ENCODE data around the gene RNU4-1. TPM values are rescaled to one million over a fixed set of nuclear protein-coding genes. Genes with fewer than 3 reads are reported as not detected.
A peak's percentile ranks its signal among the peaks of the same experiment; 100 is the strongest.

Gene RNU4-1
- total RNA-seq, 1 experiment from 2014 or later = under 0.01 TPM

DNA sequence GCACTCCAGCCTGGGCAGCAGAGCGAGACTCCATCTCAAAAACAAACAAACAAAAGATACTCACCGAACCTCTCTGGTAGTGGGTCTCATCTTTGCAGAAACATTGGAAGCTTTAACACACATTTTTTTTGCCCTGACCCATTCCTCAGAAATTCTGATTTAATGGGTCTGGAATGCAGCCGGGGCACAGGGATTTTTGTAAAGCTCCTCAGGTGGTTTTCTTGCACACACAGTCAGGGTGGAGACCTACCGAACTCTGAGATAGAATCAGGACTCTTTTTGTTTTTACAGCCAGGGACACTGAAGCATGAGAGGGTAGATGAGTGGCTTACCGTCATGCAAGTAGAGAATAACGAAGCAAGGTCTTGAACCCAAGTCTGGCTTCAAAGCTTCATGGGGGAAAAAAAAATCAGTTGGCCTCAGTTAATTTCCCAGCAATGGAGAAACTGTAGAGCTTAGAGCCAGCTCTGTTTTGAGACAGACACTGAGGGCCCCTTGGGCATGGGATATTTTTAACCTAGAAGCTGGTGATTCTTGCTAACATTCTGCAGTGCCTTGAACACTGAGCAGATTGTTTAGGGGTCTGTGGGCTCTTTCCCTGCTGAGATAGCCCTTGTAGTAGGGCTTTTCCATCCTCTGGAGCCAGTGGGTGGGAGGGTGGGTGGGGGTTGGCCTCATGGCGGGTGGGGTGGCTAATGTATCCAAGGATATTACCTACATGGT lies 6.1 kb downstream of the RNU4-1 start:
- no peaks in the 10 kb centered on the region for H3K9me3 ChIP-seq (ENCODE audit: low read length)
- no peak overlapping the region for H3K9ac ChIP-seq (ENCODE audit: low read length)
- peak overlapping the region; percentile 56 for H2AFZ ChIP-seq (ENCODE audit: low read length)
- POLR2A ChIA-PET (ENCODE audit: unreplicated experiment) = interaction anchor here (0.5 kb wide), 1 partner anchor 52 kb away, joined by 4 read pairs; no protein-coding TSS in a partner anchor
- ATAC-seq (no peak), DNase-seq (peak; percentile 79)
- H3K9me2 ChIP-seq (replicated peaks; ENCODE audit: low read length) = no peaks in the 10 kb centered on the region
- peaks cover 10% of the 10 kb centered on the region for H3F3A ChIP-seq (ENCODE audit: low read length, unreplicated experiment)
- BruUV-seq (replicated peaks) = no TSS peak
- peak overlapping the region; percentile 27; the same call in 1 of the 2 replicates for H3K4me3 ChIP-seq (ENCODE audit: low read length)
- no peak overlapping the region for H3K27ac ChIP-seq (ENCODE audit: low read length)
- CTCF ChIA-PET = interaction anchor here (0.6 kb wide), 2 partner anchors 78 to 89 kb away, joined by 3 read pairs; no protein-coding TSS in a partner anchor
- intact Hi-C loops (cut with micrococcal nuclease) = no loop called here
- H4K20me1 ChIP-seq (ENCODE audit: low read length) = no peaks in the 10 kb centered on the region
- TF ChIP-seq EZH2phosphoT487 (IDR thresholded peaks at IDR 0.05; ENCODE audit: borderline replicate concordance, low read length) (no peak), EZH2 (IDR thresholded peaks at IDR 0.05; ENCODE audit: low read length, unreplicated experiment) (no peak)
- TF ChIP-seq, protein P1, sequence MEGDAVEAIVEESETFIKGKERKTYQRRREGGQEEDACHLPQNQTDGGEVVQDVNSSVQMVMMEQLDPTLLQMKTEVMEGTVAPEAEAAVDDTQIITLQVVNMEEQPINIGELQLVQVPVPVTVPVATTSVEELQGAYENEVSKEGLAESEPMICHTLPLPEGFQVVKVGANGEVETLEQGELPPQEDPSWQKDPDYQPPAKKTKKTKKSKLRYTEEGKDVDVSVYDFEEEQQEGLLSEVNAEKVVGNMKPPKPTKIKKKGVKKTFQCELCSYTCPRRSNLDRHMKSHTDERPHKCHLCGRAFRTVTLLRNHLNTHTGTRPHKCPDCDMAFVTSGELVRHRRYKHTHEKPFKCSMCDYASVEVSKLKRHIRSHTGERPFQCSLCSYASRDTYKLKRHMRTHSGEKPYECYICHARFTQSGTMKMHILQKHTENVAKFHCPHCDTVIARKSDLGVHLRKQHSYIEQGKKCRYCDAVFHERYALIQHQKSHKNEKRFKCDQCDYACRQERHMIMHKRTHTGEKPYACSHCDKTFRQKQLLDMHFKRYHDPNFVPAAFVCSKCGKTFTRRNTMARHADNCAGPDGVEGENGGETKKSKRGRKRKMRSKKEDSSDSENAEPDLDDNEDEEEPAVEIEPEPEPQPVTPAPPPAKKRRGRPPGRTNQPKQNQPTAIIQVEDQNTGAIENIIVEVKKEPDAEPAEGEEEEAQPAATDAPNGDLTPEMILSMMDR (conservative IDR thresholded peaks at IDR 0.05; ENCODE audit: low read depth, low read length) = no peak
- H3K4me2 ChIP-seq (ENCODE audit: low read length) = peak overlapping the region; percentile 65
- H3K79me2 ChIP-seq (ENCODE audit: low read length) = no peaks in the 10 kb centered on the region
- H3K27me3 ChIP-seq (ENCODE audit: low read length) = no peaks in the 10 kb centered on the region
- no peaks in the 10 kb centered on the region for H3K36me3 ChIP-seq (ENCODE audit: low read depth, low read length)
- peaks cover 18% of the 10 kb centered on the region for H3K4me1 ChIP-seq (ENCODE audit: insufficient read depth, low read length)

DNA sequence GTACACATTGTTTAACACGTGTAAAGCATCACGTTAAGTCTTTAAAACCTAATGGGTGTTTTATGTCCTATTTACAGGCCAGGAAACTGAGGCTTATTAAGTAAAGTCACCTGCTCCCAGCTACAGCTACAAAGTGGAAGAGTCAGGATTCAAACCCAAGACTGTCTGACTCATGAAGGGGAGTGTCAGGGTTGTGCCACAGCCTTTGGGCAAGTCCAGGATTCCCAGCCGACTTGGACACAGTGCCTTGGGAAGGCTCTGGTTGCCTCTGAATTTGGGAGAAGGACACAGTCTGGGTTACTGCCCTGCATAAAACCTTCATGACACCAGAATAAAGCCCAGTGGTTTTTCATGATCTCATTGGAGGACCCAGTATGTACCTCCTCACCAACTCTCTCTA lies 8.7 kb downstream of the RNU4-1 start:
- intact Hi-C loops (cut with micrococcal nuclease) = no loop called here

DNA sequence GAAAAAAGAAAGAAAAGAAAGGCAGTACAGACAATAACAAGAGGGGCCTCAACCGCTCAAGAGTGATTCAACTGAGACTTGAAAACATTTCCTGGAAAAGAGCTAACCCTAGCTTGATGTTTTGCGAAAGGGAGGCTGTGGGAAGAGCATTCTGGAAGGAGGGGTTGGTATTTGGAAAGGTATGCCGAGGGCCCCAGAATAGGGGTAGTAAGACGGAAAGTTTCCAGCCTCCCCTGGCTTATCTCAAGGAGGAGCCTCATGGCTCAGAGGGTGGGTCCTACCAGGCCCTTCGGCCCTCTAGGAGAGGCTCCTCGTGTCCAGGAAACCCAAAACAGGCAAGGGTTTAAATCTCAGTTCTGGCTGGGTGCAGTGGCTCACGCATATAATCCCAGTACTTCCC lies 9.7 kb downstream of the RNU4-1 start:
- Histone ChIP-seq H3K27me3 (ENCODE audit: low read length) (no peaks in the 10 kb centered on the region), H3K4me3 (ENCODE audit: low read length) (no peak overlapping the region), H3K27ac (ENCODE audit: low read length) (no peak overlapping the region), H3F3A (ENCODE audit: low read length, unreplicated experiment) (no peaks in the 10 kb centered on the region), H4K20me1 (ENCODE audit: low read length) (no peaks in the 10 kb centered on the region), H3K9ac (ENCODE audit: low read length) (no peak overlapping the region), H3K4me1 (ENCODE audit: insufficient read depth, low read length) (peaks cover 11% of the 10 kb centered on the region), H3K4me2 (ENCODE audit: low read length) (no peak overlapping the region), H3K36me3 (ENCODE audit: low read depth, low read length) (no peaks in the 10 kb centered on the region), H3K9me3 (ENCODE audit: low read length) (no peaks in the 10 kb centered on the region), H2AFZ (ENCODE audit: low read length) (no peak overlapping the region), H3K9me2 (replicated peaks; ENCODE audit: low read length) (no peaks in the 10 kb centered on the region), H3K79me2 (ENCODE audit: low read length) (no peaks in the 10 kb centered on the region)
- BruUV-seq (replicated peaks) = no TSS peak
- intact Hi-C loops (cut with micrococcal nuclease) = no loop called here
- ATAC-seq = no peak
- CTCF ChIA-PET = no interaction called here
- no peak for DNase-seq
- TF ChIP-seq EZH2 (IDR thresholded peaks at IDR 0.05; ENCODE audit: low read length, unreplicated experiment) (no peak), EZH2phosphoT487 (IDR thresholded peaks at IDR 0.05; ENCODE audit: borderline replicate concordance, low read length) (no peak)
- TF ChIP-seq, protein P1 (conservative IDR thresholded peaks at IDR 0.05; ENCODE audit: low read depth, low read length) = no peak
- POLR2A ChIA-PET (ENCODE audit: unreplicated experiment) = no interaction called here

More for the DNA sequence above, 8.7 kb downstream of the RNU4-1 start:
- H3K36me3 ChIP-seq (ENCODE audit: low read depth, low read length) = no peaks in the 10 kb centered on the region
- H3K4me2 ChIP-seq (ENCODE audit: low read length) = no peak overlapping the region
- 0 out of 2 replicates have a peak, but pooled peaks have one; percentile 33 for ATAC-seq
- POLR2A ChIA-PET (ENCODE audit: unreplicated experiment) = no interaction called here
- no peaks in the 10 kb centered on the region for H3K9me3 ChIP-seq (ENCODE audit: low read length)
- H3K27me3 ChIP-seq (ENCODE audit: low read length) = no peaks in the 10 kb centered on the region
- no peaks in the 10 kb centered on the region for H3F3A ChIP-seq (ENCODE audit: low read length, unreplicated experiment)
- CTCF ChIA-PET = no interaction called here
- no peak for DNase-seq
- no peak overlapping the region for H3K9ac ChIP-seq (ENCODE audit: low read length)
- TF ChIP-seq EZH2phosphoT487 (IDR thresholded peaks at IDR 0.05; ENCODE audit: borderline replicate concordance, low read length) = no peak
- H2AFZ ChIP-seq (ENCODE audit: low read length) = no peak overlapping the region
- no peak overlapping the region for H3K27ac ChIP-seq (ENCODE audit: low read length)
- H3K9me2 ChIP-seq (replicated peaks; ENCODE audit: low read length) = no peaks in the 10 kb centered on the region
- no peak overlapping the region for H3K4me3 ChIP-seq (ENCODE audit: low read length)
- peaks cover 11% of the 10 kb centered on the region for H3K4me1 ChIP-seq (ENCODE audit: insufficient read depth, low read length)
- H4K20me1 ChIP-seq (ENCODE audit: low read length) = no peaks in the 10 kb centered on the region
- no peaks in the 10 kb centered on the region for H3K79me2 ChIP-seq (ENCODE audit: low read length)
- no TSS peak for BruUV-seq (replicated peaks)

Data from PC-3 (cell line).